Purkinje cell (primary cell): Measurements from ENCODE around the gene CCDC195. TPM values are rescaled to one million over a fixed set of nuclear protein-coding genes. Genes with fewer than 3 reads are reported as not detected.

ENCODE experiments used
- polyA plus RNA-seq: library from polyadenylated mRNA; unstranded; fragments of >200 nt; fragmentation: Nextera tagmentation; gene quantifications from 2 replicates; pipeline ENCODE4 v1.2.1, GENCODE V29; 2014

CCDC195 gene
- polyA plus RNA-seq, result not detected in 2 replicates

GRCh38 chr2:224716201-224716600 lies at the start of gene CCDC195:
Gene CCDC195 (minus strand): TSS chr2:224716365. CDS start chr2:224716365, 0 bp downstream.

Other genes with a start within 250 kb of the CCDC195 start
- 169 and 185 TPM in 2 replicates for gene CUL3, start 131.0 kb downstream of the CCDC195 start, polyA plus RNA-seq